Measurements from ENCODE around the gene CLASRP.
A peak's percentile ranks its signal among the peaks of the same experiment; 100 is the strongest.

CLASRP gene

DNA sequence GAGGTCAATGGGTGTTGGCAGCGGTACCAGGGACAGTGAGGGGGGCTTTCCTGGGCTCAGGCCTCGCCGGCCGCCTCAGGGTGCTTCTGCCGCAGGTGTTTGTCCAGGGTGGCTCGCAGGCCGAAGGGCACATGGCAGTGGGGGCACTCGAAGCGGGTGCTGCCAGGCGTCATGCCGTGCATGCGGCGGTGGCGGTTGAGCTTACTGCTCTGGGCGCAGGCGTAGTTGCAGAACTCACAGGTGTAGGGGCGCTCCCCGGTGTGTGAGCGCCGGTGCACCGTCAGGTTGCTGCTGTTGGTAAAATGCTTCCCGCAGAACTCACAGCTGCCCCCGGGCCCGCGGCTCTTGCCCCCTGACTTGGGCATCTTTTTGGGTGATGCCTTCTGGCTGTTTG, 32.7 kb downstream of the CLASRP start:
- H3K4me3 ChIP-seq (ENCODE audit: low read depth, low read length), result no peak overlapping the region
- TF ChIP-seq, protein P1, sequence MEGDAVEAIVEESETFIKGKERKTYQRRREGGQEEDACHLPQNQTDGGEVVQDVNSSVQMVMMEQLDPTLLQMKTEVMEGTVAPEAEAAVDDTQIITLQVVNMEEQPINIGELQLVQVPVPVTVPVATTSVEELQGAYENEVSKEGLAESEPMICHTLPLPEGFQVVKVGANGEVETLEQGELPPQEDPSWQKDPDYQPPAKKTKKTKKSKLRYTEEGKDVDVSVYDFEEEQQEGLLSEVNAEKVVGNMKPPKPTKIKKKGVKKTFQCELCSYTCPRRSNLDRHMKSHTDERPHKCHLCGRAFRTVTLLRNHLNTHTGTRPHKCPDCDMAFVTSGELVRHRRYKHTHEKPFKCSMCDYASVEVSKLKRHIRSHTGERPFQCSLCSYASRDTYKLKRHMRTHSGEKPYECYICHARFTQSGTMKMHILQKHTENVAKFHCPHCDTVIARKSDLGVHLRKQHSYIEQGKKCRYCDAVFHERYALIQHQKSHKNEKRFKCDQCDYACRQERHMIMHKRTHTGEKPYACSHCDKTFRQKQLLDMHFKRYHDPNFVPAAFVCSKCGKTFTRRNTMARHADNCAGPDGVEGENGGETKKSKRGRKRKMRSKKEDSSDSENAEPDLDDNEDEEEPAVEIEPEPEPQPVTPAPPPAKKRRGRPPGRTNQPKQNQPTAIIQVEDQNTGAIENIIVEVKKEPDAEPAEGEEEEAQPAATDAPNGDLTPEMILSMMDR (IDR thresholded peaks at IDR 0.05; ENCODE audit: low read depth, low read length), result no peak

DNA sequence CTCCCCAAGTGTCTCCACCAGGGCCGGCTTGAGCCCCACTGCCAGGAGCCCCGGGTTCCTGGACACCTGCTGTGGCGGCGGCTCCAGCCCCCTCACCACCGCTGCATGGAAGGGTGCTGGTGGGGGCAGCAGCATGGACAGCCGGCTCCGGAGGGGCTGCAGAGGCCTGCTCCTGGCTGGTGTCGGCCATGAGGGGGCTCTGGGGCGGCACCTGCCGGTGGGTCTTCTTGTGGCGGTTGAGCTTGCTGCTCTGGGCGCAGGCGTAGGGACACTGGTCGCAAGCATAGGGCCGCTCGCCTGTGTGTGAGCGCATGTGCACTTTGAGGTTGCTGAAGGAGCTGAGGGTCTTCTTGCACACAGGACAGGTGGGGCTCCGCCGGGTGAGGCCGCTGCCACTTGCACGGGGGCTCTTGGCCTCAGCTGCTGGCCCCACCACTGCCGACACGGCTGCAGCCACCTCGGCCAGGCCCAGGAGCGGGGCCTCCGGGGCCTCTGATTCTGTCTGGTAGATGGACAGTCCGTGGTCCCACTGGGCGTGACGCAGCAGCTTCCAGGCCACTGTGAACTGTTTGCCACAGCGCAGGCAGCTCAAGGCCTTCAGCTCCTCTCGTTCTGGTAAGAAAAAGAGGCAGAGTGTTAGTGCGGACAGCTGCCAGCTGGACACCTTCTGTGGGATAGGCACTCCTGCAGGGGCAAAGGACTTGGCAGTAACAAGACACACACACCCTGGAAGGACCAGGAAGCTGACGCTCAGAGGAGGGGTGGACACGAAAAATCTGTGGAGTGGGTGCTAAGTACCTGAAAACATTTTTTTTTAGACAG, 33.3 kb downstream of the CLASRP start:
- no peak overlapping the region for H3K4me3 ChIP-seq (ENCODE audit: low read depth, low read length)
- TF ChIP-seq, protein P1 (IDR thresholded peaks at IDR 0.05; ENCODE audit: low read depth, low read length), result no peak

DNA sequence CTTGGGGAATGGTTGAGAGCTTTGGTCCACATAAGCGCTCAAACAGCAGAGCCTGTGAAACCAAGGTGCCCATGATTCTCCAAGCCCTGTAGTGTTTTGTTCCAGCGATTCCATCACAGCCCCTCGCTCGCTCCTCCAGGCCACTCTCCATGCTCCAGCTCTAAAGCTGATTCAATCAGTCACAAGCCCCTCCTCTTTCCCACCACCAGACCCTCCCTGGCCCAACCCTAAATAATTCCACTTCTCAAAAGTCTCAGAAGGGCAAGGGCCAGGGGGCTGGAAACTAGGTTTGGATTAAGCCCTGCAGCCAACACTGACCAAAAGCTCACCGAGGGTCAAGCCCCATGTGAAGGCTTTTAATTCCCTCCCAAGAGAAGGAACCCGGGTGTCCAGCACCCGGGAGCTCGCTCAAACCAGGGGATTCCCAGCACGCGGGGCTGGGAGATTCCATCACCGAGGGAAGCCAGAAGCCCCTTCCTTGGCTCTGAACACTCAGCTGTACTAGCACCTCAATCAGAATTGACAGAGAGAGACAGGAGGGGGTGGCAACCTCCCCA, 36.0 kb downstream of the CLASRP start:
- H3K4me3 ChIP-seq (ENCODE audit: low read depth, low read length), result no peak overlapping the region
- TF ChIP-seq, protein P1 (IDR thresholded peaks at IDR 0.05; ENCODE audit: low read depth, low read length), result no peak

DNA sequence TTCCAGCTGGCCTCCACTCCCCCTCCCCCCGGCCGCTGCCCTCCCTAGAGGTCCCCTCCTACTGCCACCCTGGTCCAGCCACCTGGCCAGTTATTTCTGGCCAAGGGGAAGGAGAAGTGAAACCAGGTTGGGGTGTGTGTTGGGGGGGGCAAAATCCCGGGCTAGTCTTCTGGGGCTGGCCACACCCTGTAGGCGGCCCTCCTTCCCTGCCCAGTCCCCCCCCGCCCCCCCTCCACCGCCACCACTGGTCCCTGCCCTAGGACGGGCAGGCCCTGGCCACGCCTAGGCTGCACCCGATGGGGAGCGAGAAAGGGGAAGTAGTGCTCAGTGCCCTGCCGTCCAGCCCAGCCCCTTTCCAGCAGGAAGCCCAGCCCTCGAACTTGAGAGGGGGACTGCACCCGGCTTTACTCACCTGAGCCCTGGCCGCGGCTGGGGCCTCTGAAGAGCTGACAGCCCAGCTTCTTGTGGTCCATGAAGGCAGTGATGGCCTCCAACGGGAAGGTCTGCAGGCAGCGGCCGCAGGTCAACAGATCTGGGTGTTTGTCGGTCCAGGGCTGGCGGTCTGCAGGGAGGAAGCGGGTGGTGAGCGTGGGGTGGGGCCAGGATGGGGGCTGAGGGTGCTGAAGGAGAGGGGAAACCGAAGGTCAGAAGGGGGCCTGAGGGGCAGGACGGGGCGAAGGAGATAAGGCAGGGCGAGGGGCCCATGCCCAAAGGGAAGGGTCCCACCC, 36.6 kb downstream of the CLASRP start:
- TF ChIP-seq, protein P1 (IDR thresholded peaks at IDR 0.05; ENCODE audit: low read depth, low read length), result no peak
- peak overlapping the region; percentile 40 for H3K4me3 ChIP-seq (ENCODE audit: low read depth, low read length)

DNA sequence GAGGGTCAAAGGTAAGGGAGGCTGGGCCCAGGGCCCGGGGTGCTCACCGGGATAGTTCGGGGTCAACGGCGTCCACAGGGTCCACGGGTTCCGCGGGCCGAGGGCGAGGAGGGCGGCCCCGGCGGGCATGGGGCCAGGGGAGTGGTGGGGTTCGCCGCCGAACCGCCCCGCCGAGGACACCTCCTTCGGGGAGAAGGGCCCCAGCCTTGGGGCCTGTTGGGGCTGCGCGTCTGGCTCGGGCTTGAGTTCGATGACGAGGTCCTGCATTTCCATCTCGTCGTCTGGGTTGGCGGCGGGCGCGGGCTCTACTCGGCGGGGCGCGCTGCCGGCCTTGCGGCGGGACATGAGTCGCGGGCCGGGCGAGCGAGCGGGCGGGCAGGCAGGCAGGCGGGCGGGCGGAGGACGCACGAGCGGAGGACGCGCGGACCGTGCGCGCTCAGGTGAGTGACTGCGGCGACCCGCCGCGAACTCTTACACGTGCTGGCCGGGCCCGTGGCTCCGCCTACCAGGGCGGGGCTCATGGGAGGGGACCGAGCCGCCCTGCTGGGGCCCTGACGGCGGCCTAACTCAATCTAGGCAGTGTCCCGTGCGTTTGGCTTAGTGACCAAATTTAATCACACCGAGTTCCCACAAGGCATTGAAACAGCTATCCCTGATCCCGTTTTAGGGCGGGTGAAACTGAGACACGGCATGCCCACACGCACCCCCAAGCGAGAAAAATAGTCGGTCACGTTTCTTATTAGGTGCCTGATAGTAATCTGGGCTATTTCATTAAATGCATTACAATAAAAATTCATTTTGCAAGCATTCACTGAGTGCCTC, 37.4 kb downstream of the CLASRP start, which contains the start of gene ZNF296:
Gene ZNF296 (minus strand): TSS at position 450 of the 822 bp plus-strand sequence. CDS start 105 bp downstream, at position 345.
- H3K4me3 ChIP-seq (ENCODE audit: low read depth, low read length), result peak within 1 kb of the TSS; percentile 40
- TF ChIP-seq, protein P1 (IDR thresholded peaks at IDR 0.05; ENCODE audit: low read depth, low read length), result no peak

DNA sequence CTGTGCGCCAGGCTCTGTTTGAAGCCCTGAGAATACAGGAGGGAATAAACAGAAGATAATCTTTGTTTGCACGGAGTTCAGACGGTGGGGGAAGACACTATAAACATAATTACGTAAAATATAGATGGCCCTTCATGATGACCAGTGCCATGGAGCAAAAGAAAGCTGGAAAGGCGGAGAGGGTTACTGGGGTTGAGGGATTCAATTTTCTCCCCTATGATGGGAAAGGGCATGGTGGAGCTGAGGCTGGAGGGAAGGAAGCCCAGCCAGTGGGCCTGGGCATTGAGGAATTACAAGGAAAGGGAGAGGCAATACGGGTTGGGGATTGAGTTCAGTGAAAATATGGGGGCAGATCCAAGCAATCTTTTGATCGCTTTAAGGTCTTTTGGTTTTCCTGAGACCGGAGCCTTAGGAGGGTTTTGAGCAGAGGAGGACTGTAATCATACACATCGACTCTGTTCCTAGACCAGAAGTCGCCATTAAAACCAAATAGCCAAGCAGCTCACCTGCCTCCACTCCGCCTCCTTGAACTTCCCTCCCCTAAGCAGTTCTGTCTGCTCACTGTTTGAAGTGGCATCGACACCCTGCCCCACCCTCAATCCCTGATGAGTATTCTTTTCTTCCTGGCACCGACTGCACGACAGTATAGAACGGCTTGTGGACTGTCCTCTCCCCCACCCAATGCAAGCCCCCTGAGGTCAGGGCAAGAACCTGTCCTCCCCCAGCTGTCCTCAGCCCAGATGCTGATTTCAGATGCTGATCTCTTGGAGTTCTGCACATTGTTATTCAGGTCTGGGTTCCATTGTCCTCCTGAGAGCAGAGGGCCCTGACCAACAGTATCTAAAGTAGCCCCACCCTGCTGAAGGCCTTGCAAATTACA, 38.2 kb downstream of the CLASRP start:
- TF ChIP-seq, protein P1 (IDR thresholded peaks at IDR 0.05; ENCODE audit: low read depth, low read length), result no peak
- no peak overlapping the region for H3K4me3 ChIP-seq (ENCODE audit: low read depth, low read length)
